ENCODE results near the gene ESYT3. TPM values are rescaled to one million over a fixed set of nuclear protein-coding genes. Genes with fewer than 3 reads are reported as not detected.

ESYT3 gene, protein sequence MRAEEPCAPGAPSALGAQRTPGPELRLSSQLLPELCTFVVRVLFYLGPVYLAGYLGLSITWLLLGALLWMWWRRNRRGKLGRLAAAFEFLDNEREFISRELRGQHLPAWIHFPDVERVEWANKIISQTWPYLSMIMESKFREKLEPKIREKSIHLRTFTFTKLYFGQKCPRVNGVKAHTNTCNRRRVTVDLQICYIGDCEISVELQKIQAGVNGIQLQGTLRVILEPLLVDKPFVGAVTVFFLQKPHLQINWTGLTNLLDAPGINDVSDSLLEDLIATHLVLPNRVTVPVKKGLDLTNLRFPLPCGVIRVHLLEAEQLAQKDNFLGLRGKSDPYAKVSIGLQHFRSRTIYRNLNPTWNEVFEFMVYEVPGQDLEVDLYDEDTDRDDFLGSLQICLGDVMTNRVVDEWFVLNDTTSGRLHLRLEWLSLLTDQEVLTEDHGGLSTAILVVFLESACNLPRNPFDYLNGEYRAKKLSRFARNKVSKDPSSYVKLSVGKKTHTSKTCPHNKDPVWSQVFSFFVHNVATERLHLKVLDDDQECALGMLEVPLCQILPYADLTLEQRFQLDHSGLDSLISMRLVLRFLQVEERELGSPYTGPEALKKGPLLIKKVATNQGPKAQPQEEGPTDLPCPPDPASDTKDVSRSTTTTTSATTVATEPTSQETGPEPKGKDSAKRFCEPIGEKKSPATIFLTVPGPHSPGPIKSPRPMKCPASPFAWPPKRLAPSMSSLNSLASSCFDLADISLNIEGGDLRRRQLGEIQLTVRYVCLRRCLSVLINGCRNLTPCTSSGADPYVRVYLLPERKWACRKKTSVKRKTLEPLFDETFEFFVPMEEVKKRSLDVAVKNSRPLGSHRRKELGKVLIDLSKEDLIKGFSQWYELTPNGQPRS
- under 1 TPM; 0.13 TPM for total RNA-seq

DNA sequence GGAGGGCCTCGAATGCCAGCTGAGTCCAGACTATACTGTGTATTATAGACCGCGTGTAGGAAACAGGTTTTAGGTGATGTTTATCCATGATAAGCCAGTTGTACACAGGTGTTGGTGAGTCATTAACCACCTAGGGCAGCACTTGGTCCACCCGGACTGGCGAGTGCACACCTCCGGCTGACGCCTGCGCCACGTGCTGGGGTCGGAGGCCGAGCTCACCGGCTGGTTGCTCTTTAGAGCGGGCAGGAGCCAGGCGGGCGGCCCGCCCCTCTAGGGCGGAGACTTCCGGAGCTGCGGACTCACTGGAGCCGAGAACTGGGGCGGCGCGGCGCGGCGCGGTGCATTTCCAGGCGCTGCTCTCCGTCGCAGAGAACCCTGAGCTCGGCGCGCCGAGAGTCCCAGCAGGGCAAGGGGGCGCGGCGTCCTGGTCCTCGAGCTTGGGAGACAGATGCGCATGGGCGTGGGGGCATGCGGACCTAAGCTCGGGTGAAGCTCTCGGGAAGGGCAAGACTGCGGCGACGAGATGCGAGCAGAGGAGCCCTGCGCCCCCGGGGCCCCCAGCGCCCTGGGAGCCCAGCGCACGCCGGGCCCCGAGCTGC lies at the start of gene ESYT3:
Gene ESYT3, plus strand, starts transcription at position 341 of the 599 bp plus-strand sequence. Its CDS starts 183 bp downstream, at position 524.
- POLR2A ChIA-PET = interaction anchor here (0.6 to 0.7 kb wide), 2 partner anchors 239 to 381 kb away, joined by 7 to 9 read pairs; no protein-coding TSS in a partner anchor
- CTCF ChIA-PET = interaction anchor here (0.8 to 1.9 kb wide), 5 partner anchors 17 to 489 kb away, joined by 3 to 10 read pairs (median 4); no protein-coding TSS in a partner anchor

DNA sequence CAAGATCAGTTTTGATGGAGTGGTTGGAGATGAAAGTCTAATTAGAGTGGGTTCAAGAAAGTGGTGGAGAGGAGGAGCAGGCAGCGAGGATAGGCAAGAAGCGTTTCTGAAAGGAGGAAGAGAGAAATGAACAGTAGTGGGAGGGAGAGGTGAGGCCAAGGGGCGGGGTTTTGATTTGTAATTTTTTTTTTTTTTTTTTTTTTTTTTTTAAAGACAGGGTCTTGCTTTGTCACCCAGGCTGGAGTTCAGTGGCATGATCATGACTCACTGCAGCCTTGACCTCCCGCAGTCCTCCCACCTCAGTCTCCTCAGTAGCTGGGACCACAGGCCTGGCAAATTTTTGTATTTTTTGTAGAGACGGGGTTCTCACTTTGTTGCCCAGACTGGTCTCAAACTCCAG lies 49.4 kb upstream of the ESYT3 start:
- ChIA-PET CTCF (no interaction called here), POLR2A (interaction anchor here (0.6 kb wide), 1 partner anchor 14 kb away, joined by 3 read pairs; no protein-coding TSS in a partner anchor)

DNA sequence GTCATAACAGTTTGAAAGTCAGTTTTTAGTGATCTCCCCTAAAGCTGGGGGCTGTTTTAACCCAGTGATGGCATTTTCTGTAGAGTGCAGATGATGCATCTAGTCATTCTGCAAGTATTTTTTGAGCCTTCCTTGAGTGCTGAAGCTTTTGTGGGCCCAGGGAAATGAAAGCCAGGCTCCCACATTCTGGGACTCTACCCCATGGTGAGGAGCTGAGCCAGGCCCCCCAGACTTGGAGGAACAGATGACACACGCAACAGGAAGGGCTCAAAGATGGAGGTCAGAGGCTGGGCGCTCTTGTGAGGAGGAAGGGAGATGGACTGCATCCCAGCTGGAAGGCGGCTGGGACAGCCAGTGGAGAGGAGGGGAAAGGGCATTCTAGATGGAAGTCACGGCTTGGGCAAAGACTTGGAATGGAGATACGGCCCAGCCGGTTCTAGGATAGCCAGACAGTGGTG lies 45.2 kb upstream of the ESYT3 start:
- ChIA-PET POLR2A (no interaction called here), CTCF (interaction anchor here (0.8 kb wide), 1 partner anchor 205 kb away, joined by 4 read pairs; no protein-coding TSS in a partner anchor)

DNA sequence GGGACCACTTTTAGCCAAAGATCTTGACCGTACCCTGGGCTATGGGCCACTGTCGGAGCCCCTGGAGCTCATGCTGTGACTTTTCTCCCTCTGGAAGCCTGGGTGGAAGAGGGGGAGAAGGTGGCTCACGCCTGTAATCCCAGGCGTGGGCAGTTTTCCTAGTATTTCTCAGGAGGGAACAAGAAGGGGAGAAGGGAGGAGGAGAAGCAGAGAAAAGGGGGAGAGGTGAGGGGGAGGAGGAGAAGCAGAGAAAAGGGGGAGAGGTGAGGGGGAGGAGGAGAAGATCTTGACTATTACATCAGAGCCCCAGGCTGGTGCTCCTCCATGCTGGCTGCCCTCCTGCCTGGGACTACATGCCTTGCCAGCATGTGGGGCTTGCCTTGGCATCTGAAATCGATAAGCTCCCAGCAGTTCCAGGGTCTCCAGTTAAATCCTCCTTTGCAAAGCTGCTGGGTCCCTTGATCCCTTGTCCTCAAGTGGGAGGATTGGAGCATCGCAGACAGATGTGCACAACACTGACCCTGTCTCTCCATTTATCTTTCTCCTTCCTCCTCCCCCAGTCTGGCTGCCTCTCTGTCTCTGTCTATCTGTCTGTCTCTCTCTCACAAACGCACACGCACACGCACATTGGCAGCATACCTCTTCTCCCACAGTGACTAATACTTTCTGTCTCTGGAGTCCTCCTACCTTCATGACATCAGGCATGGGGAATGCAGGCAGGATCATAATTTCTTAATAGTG lies 44.4 kb upstream of the ESYT3 start:
- ChIA-PET CTCF (interaction anchor here (0.7 to 0.8 kb wide), 2 partner anchors 204 to 760 kb away, joined by 3 to 4 read pairs; no protein-coding TSS in a partner anchor), POLR2A (no interaction called here)

DNA sequence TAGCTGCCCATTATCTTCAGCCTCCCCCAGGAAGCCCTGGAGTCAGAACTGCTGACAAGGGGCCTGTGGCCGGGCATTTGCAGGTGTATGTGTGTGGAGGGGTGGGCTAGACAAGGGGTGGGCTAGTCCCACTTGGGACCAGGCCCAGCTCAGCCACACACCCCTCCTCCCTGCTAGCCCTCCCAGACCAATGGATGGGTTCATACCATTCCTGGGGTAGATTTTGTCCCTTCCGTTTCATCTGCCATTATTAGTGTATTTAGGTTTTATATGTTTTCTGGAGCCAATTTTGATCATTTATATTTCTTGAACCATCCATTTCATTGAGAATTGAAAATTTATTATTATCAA lies 43.9 kb upstream of the ESYT3 start:
- CTCF ChIA-PET = interaction anchor here (0.7 kb wide), 1 partner anchor 759 kb away, joined by 3 read pairs; no protein-coding TSS in a partner anchor
- POLR2A ChIA-PET = no interaction called here

DNA sequence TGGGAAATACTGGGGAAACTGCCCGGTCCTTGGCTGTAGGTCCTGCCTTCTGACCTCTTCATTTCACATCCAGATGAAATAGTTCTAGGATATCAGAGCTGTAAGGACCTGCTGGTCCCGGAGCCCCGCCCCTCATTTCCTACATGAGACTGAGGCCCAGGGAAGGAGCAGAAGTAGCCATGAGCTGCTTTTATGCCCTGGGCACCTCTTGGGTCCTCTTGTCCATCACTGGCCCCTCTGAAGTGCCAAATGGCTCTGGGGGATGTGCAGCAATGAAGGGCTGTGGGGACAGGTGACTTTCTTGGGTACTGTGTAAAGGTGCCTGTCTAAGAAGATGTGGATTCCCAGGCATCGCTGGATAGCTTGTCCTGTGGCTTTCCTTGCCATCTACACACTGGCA lies 40.3 kb upstream of the ESYT3 start:
- POLR2A ChIA-PET = no interaction called here
- CTCF ChIA-PET = no interaction called here

DNA sequence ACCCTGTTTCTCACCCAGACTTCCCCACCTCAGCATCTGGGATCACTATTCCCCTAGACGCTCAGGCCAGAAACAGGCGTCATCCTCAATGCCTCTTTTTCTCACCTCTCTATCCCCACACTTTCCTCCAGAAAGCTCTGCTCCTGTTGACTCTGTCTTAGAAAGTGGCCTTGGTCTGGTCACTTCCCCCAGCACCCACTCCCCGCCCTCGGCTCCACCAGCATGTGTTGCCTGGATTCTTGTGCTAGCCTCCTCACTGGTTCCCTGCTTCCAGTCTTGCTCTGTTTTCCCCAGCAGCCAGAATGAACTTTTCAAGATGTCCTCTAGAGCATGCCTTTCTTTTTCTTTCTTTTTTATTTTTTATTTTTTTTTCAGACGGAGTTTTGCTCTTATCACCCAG lies 39.7 kb upstream of the ESYT3 start:
- POLR2A ChIA-PET = no interaction called here
- CTCF ChIA-PET = no interaction called here

DNA sequence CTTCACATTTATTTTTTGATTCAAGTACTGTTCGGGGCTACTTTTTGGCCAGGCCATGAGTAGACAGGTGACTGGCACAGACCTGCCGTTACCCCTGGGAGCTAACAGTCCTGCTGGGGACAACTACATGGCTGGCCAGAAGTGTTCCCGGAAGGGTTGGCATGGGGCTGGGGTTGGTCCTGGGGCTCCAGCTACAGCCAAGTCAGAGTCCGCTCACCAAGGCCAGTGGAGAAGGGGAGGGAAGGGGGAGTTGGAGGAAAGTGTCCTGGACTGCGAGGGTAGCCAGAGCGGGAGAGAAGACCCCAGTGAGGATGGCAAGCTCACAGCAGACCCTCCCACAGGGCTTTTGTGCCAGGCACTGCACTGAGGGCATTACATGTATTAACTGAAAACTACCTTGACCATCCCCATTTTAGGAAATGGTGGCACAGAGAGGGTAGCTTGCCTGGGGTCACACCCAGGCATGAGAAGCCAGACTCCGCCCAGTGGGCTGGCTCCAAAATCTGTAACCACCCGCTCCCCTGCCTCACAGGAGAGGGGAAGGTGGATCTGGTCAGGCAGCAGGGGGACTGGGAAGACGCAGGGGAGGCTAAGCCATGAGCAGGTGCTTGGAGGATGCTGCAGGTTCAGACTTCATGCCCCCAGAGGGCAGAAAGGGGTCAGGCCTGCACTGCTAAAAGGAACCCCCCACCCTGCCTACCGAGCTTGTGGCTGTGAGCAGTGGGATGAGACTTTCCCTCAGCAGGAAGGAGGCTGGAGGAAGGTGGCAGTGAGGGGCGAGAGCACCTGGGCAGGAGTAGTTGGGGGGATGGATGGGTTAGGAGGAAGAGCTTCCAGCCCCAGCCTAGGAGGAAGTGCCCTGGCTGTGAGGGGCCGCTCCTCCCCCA lies 38.3 kb upstream of the ESYT3 start:
- ChIA-PET CTCF (no interaction called here), POLR2A (no interaction called here)

DNA sequence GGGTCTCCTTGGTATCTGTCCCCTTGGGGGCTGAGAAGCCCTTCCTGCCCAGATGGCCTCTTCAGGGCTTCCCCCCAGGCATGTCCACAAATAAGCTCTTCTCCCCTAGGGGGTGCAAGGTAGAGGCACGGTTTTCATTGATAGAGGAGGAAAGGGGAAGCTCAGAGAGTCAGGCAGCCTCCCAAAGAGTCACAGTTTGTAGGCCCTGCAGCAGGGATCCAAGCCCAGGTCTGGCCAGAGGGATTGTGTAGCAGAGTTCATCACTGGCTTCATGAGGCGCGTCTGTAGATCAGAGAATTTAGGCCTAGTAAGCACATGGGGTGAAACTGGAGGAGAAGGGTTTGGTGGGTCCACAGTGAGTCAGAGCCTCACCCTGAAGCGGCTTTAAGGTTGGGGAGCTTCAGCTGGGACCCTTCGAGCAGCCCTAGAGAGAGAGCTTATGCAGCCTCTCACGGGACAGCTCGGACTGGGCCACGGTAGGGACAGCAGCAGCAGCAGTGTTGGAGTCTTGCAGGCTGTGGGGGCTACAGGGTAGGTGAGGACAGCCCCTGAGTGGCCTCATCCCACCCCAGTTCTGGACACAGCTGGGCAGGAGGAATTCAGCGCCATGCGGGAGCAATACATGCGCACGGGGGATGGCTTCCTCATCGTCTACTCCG lies 37.5 kb upstream of the ESYT3 start:
- ChIA-PET POLR2A (no interaction called here), CTCF (no interaction called here)

DNA sequence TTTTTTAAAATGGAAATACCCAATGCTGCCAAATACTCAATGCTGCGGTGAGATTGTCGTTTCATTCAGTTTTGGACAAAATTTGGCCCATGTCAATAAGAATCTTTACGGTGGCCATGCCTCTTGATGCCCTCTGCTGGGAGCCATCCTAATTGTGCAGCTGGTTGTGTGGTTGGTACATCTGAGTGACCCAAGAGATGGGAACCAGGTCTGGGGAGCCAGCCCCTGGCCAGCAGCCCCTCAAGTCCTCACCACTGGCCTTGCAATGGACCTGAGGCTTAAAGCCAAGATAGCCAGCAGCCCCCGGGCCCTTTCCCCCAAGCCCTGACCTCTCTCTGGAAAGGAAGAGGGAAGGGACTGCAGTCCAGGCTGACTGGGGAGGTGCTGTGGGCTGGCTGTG lies 36.4 kb upstream of the ESYT3 start:
- ChIA-PET POLR2A (no interaction called here), CTCF (no interaction called here)

DNA sequence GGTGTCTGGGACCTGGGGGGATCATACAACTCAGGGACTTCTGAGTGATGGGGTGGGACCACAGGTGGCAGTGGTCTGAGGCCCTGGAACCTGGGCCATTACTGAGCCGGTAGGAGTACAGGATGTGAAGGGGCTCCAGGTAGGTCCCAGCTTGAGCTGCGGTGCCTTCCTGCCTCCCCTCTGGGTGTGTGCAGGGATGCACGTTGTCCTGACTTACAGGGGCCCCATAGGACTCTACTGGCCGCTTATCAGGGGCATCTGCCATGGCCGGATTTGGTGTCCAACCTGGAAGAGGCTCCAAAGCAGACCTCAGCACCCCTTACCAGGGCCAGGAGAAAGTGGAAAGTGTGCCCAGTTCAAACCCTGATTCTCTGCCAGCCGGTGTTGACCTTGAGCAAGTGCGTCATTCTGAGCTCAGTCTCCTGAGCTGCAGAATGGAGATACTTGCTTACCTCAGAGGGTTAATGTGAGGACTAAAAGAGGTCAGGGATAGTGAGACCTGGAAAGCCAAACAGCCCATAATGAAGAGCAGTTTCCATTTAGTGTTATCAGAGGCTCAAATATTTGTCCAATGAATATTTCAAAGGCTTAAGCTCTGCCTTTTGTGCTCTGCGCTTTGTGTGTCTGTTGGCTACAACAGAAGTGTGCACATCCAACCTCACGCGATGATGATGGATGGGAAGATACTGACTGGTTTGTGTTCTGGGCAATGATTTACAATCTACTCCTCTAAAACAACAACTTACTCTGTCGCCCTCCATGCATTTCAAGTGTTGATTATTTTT lies 35.4 kb upstream of the ESYT3 start:
- ChIA-PET CTCF (no interaction called here), POLR2A (no interaction called here)

DNA sequence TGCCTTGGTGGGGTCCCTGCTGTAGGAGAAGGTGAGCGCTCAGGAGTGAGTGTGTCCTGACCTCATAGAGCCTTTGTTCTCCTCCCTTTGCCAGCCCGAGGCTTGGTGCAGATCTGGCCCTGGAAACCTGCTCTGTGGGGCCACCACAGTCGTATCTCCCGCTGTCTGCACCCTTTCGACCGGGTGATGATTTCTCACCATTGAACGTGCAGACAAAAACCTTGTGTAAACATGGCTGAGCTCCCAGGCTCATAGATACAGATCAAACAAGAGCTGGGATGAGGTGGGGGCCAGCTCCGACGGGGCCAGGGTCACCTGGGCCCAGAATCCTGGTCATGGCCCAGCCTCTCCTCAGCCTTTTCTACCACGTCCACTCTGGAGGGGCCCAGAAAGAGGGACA lies 34.6 kb upstream of the ESYT3 start:
- CTCF ChIA-PET = no interaction called here
- POLR2A ChIA-PET = no interaction called here

DNA sequence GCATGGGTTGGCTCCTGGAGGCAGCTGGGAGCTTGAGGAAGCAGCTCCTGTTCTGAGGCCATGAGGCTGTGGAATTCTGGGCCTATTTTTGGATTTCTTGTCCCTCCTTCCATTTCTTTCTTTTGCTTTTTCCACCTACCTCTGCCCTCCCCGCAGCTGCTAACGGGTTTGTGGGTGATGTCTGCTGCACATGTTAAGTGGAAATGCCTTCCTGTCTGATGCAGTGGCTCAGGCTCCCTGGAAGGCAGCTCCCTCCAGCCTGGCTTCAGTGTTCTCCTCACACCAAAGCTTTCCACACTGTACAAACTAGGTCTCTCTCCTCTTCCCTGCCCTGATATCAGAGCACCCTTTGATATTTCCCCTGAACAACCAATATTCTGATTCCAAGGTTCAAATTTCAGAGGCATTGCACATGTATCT lies 33.8 kb upstream of the ESYT3 start:
- ChIA-PET POLR2A (no interaction called here), CTCF (interaction anchor here (0.7 kb wide), 1 partner anchor 16 kb away, joined by 3 read pairs; no protein-coding TSS in a partner anchor)

DNA sequence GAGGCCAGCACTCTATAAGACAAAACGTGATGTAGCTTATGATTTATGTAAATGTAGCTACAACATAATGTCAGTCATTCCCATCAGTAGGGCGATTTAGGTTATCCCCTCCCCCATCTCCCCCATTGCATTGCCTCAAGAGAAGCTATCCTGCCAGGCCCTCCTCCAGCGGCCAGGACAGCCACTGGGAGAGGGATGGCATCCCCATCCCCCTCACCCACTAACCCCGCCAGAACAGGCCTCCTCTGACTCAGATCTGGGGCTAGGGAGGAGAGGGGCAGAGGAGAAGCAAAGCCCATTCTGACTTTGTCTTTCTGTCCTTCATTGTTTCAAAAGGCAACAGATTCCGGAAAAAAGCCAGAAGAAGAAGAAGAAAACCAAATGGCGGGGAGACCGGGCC lies 32.6 kb upstream of the ESYT3 start:
- ChIA-PET POLR2A (no interaction called here), CTCF (no interaction called here)

DNA sequence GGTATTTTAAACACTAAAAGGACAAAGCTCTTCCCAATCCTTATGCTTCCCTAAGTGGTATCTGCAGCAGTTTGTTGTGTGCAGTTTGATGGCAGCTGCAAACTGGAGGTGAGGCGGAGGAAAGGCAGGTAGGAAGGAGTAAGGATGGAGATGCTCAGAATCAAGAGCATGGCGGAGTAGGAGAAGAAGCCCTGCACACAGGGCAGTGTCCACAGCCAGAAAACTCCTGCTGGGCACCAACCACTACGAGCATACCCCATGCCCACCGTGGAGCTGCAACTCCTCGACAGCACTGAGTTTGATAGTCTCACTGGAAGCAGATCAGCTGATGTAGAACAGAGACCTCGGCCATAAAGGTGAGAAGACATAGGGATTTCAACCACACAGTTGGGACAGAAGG lies 30.3 kb upstream of the ESYT3 start:
- CTCF ChIA-PET = no interaction called here
- POLR2A ChIA-PET = no interaction called here

DNA sequence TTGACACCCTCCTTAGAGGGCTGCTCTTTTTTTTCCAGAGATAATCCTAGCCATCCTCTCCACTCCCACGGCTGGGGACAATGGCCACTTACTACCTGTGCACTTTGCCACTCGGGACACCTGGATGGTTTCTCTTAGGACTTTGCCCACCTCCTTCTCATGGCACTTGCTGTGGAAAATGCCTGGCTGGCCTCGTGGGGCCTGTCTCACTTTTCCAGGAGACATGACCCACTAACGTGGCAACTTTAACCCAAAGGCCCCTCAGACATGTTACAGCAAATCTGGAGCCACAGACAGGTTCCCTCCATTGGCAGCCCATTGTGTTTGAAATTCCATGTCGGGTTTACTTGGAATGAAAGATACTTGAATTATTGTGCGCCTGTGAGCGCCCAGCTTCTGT lies 29.4 kb upstream of the ESYT3 start:
- CTCF ChIA-PET = interaction anchor here (2.0 kb wide), 1 partner anchor 13 kb away, joined by 10 read pairs; no protein-coding TSS in a partner anchor
- POLR2A ChIA-PET = no interaction called here

DNA sequence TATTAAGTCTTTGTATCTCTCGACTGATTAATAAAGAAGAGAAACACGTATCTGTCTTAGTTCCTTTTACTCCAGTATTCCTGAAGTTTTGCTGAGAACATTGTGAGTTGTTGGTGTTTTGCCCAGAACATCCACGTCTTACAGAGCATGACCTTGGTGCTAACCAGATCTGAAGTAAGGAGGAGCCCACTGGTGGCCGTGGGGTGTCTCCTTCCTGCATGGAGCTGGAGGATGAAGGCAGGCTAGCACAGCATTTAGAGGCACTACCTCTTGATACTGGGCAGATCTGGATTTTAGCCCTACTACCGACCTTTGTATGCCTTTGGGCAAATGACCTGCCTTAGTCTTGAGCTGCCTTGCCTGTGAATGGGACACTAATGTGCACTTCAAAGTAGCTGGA lies 28.9 kb upstream of the ESYT3 start:
- CTCF ChIA-PET = interaction anchor here (2.0 kb wide), 1 partner anchor 12 kb away, joined by 10 read pairs; no protein-coding TSS in a partner anchor
- POLR2A ChIA-PET = no interaction called here

Data from activated CD8-positive, alpha-beta memory T cell treated with anti-CD3 and anti-CD28 coated beads for 36 hours (primary cell).